ELF-1 (cell line): ENCODE data around the gene MZT2A.
"Not testable (repeated sequence)": the region's sequence is repeated elsewhere in the genome, so short reads cannot be mapped to it uniquely, and the experiment has no call there.

Experiments
- DNase-seq: peaks from one replicate; pipeline ENCODE4 v3.0.0-alpha.2; 2016; ENCODE audit warnings: low read depth, low spot score

MZT2A gene

DNA sequence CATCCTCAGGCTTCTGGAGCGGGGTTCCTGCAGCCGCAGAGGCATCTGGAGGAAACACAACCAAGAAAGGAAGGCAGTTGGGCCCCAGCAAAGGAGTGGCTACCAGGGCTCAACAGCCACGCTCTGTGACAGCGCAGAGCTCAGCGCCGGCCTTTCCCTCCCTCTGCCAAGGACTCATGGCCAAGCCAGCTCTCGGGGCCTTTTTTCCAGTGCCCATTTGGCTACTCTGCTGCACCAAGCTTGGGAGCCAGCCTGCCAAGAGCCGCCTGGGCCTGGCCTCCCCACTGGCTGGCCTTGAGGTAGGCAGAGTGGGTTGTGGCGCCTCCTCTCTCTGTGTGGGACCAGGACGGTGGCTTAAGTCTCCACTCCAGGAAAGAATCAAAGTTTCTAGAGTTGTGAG, 28.3 kb upstream of the MZT2A start:
- no peak for DNase-seq

DNA sequence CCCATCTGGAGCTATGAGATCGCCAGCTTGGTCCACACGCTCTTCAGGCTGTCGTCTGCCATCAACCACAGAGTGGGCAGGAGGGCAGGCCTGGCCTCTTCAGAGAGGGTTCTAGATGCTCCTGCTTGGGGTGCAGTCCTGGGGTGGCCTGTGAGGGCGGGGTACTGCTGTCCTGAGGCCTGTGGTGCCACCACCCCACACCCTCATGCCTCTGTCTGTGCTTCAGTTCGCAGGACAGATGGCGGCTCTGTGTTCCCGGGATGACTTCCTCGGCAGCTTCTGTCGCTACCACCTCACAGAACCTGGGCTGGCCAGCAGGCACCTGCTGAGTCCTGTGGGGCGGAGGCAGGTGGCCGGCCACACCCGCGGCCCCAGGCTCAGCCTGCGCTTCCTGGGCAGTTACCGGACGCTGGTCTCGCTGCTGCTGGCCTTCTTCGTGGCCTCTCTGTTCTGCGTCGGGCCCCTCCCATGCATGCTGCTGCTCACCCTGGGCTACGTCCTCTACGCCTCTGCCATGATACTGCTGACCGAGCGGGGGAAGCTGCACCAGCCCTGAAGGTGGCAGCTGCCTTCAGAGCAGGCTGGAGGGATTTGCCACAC, 27.8 kb upstream of the MZT2A start:
- not testable (repeated sequence) for DNase-seq

DNA sequence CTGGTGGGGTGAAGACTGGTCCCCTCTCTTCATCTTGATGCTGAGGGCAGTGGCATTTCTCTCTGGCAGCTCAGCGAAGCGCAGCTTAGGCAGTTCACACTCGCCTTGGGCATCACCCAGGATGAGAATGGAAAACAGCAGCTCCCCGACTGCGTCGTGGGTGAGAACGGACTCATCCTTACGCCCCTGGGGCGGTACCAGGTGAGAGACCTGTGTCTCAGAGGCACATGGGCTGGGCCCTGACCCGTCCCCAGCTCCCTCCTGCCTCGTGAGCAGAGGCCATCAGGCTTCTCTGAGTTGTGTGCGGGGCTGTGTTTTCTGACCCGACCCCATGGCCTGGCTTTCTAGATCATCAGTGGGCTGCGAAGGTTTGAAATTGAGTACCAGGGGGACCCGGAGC, 27.3 kb upstream of the MZT2A start:
- no peak for DNase-seq

DNA sequence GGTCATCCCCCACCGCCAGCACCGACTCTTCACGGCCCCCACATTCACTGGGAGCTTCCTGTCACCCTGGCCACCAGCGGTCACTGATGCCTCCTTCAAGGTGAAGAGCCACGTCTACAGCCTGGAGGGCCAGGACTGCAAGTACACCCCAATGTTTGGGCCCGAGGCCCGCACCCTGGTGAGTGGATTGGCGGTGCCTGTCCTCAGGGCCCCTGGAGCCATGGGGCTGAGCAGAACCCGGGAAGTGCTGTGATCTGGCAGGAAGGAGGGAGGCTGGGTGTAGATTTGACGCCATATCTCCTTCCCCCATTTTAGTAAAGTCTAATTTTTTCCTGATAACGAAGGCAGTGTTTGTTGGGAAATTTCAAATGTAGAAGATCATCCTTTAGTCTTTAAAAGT, 26.3 kb upstream of the MZT2A start:
- not testable (repeated sequence) for DNase-seq

DNA sequence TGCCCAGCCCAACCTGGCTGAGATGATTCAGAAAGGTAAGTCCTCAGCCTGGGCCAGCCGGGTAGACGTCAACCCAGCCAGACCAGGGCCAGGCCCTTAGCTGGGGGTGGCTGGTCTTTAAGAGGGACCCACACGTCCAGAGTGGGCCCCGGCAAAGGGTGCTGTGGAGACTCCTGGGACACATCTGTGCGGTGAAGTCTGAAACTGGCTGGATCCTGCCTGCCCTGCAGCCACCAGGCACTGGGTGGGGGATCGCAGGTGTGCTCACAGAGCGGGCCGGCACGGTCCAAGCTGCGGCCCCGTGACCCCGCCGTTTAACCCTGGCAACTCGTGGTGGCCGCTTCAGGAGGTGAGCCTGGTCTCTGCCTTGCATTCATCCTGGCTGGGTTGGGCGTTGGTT, 25.7 kb upstream of the MZT2A start:
- DNase-seq: not testable (repeated sequence)

DNA sequence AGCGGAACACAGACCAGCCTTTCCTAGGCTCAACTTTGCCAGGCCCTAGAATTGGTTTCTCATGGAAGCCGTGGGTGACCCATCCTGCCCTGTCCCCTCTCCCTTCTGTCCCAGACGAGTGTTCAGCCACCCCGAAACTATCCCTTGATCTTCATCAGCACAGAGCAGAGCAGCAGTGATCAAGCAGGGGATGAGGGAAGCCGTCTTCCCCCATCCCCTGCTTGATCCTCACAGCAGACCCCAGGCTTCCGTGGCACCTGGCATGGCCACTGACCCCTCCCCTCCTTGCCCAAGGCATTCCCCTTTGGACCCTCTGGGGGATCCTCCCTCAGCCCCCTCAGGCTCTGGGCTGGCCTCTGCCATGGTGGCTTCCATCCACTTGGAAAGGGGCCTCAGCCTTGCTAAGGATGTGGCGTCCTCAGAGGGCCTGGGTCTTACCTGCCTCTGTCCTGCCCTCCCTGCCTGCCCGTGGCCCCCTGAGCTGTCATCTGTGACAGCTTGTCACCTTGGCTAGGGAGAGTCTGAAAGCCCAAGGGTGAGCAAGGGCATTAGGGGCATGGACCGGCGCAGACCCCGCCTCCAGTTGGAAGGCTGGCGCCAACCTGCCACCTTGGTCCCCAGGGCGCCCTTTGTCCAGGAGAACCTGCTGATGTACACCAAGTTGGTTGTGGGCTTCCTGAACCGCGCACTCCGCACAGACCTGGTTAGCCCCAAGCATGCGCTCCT, 25.1 kb upstream of the MZT2A start:
- no peak for DNase-seq

DNA sequence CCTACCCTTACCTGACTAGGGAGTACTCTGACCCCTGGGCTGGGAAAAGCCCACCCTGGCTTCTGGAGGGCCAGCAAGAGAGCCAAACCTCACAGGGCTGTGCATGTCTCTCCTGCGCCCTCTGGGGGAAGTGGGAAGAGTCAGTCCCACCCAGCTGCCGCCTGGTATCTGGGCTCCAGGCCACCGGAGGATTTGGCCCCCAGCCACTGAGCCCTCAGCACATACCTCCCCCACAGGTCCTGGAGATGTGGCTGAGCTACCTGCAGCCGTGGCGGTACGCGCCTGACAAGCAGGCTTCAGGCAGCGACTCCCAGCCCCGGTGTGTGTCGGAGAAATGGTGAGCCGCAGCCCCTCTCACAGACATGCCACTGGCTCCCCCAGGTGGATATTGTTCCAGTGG, 24.4 kb upstream of the MZT2A start:
- peak; percentile 48 for DNase-seq

DNA sequence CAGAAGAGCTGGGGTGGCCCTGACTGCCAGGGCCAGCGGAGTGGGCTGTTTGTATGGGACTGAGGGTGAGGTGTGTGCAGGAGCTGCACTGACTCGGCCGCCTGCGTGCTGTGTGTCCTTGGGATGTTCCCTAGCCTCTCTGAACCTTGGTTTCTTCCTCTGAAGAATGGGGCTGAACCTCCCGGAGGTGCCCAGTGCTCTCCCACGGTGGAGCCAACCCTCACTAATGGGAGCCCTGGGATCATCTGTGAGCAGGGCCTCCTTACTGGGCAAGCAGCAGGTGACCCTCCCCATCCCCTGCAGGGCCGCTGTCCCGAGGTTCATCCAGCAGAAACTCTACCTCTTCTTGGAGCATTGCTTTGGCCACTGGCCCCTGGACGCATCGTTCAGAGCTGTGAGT, 23.8 kb upstream of the MZT2A start:
- no peak for DNase-seq

DNA sequence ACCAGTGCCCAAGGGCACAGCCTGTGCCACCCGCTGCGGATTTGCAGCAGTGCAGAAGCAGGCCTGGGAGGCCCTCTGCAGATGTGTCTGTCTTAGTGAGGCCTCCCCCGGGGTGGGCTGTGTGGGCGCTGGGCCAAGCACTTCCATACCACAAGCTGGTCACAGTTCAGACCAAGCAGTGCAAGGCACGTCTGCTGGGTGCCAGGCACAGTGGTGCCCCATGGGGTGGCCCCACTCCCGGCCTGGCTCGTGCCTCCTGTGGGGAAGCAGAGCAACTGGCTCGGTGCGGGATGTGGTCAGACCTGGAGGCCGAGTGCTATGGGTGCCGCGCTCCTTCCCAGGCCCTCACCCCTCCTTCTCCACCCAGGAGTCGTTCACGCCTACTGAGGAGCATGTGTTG, 23.0 kb upstream of the MZT2A start:
- DNase-seq: not testable (repeated sequence)

DNA sequence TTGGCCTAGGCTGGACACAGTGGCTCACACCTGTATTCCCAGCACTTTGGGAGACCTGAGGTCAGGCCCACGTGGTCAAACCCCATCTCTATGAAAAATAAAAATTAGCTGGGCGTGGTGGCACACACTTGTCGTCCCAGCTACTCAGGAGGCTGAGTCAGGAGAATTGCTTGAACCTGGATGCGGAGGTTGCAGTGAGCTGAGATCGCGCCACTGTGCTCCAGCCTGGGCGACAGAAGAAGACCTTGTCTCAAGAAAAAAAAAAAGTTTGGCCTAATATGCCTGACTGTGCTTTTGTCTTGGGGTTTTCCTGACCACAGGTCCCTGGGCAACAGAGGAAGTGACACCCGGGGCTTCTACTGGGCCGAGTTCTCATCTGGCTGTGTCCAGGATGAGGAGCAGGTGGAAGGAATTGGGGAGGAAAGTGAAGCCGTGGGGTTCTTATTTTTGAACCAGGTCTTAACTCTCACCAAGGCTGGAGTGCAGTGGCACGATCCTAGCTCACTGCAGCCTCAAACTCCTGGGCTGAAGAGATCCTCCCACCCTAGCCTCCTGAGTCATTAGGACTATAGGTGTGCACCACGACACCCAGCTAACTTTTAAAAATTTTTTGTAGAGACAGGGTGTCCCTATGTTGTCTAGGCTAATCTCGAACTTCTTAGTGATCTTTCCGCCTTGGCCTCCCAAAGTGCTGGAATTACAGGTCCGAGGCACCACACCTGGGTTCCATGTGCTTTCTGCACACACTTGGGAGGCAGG, 22.4 kb upstream of the MZT2A start:
- DNase-seq: not testable (repeated sequence)

DNA sequence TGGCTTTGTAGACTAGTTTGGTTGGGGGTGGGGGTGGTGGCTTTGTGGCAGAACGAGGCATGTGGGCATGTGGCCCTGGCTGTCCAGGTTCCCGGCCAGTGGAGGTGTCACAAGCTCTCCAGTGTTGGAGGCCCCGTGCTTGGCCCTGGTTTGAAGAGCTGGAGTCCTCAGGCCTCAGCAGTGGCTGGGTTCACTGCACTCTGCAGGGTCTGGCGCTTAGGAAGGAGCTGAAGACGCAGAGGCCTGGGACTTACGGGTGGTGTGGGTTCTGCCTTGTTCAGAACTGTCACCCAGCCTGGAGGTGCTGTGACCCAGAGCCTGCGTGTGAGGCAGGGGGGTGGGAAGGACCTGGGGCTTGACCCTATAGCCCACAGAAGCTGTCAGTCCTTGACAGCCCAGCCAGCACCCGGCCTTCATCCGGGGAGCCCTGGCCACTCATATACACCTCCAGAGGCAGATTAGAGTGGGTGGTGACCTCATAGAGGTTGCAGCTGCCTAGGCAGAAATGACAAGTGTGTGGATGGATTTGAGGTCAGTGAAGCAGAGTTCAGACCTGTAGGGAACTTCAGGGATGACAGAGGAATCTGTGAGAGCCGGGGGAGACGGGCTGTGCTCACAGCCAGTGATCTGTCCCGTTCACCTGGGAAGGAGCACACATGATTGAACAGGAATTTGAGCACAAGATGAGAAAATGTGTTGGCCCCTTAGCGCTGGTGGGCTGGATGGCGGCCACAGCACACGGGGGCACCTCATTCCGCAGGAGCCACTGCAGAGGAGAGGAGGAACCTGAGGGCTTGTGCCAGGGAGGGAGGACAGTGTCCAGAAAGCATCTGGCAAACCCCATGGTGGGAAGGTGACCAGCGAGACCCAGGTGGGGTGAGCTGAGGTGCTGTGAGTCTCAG, 20.0 kb upstream of the MZT2A start:
- not testable (repeated sequence) for DNase-seq

DNA sequence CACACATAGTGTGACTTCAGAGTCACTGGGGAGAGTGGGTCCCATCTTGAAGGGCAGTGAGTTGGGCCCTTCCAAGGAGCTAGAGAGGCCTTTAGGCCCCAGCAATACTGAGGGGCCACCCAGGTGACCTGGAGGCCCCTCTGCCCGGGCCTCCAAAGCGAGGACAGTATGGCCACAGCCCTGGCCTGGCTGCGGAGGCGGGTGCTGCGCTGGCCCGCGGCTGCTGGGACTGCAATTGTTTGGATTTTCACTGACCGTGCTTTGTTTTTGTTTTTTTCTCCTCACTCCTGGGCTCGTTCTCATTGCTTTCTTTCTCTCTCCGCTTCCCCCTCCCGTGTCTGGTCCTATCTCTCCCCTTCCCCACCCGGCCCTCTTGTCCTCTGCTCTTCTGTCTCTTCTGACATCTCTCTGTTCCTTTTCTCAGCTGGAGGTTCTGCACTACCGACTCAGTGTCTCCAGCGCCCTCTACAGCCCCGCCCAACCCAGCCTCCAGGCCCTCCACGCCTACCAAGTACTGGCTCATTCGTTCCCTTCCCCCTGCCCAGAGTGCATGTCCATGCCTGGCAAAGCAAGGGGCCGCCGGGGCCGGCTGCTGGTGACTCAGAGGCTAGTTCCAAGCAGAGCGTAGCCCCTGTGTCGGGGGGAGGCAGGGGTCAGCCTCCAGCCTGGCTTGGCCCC, 19.2 kb upstream of the MZT2A start:
- DNase-seq: peak; percentile 82

DNA sequence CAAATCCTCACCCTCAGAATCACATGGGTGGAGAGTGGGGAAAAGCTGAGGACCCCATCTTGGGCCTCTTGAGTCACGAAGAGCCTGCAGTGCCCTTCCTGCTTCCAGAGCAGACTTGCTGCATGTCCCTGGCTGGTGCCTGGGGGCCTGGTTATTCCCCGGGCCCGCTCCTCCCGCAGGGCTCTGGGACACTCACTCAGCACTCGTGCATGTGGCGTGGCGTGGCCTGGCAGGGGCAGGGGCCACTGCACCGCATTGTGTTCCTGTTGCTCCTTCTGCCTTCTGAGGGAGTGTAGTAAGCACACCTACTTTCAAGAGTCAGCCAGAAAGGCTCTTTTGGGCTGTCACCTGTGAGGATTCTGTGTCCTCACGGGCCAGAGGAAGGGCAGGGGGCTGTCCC, 17.4 kb upstream of the MZT2A start:
- no peak for DNase-seq

DNA sequence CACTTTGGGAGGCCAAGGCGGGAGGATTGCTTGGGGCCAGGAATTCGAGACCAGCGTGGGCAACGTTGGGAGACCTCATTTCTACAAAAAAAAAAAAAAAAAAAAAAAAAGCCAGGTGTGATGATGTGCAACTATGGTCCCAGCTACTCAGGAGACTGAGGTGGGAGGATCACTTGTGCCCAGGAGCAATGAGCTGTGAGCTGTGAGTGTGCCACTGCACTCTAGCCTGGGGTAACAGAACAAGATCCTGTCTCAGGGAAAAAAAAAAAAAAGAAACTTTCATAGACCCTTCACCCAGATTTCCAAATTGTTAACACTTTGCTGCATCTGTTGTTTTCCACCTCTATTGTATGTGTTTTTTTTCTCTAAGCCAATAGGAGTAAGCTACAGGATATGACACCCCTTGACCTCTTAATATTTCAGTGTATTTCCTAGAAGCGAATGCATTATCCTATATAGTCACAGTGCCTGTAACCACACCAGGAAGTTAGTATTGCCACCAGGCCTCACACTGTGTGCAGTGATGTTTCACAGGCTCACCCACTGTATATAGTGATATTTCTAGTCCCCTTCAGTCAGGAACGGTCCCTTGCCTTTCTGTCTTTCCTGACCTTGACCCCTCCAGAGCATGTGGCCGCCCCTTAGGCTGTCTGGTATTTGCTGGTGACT, 12.0 kb upstream of the MZT2A start:
- not testable (repeated sequence) for DNase-seq

DNA sequence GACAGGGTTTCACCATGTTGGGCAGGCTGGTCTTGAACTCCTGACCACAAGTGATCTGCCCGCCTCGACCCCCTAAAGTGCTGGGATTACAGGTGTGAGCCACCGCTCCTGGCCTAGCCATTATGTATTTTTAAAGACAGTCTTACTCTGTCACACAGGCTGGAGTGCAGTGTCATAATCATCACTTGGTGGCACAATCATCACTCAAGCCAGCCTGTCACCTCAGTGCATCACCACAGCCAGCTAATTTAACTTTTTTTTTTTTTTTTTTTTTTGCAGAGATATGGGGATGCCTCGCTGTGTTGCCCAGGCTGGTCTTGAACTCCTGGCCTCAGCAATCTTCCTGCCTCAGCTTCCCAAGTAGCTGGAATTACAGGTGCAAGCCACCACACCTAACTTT, 11.4 kb upstream of the MZT2A start:
- DNase-seq: not testable (repeated sequence)

DNA sequence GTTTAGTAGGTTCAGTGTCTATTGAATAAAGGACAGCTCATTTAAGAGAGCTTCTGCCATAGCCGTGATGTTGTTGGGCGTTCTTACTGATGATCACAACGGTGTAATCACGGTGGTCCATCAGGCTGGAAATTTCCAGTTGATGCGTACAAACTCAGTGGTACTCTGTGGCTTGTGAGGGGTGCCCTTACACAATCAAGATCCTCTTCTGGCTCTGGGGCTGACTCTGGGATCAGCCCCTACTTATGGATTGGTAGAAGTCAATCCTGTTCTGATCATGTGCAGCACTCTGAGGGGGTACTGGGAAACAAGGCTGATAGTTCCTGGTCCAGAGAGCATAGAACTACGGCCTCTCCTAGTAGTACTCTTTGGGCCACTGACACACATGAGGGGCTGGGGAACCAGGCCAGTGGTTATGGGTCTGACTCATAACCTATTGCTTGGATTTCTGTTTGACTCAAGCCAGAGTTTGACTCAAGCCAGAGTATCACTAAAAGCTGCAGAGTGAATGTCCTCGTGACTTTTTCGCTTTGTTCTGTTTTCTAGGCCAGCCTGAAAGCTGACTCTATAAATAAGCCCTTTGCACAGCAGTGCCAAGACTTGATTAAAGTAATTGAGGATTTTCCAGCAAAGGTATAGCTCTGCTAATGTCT, 6.2 kb upstream of the MZT2A start:
- not testable (repeated sequence) for DNase-seq

DNA sequence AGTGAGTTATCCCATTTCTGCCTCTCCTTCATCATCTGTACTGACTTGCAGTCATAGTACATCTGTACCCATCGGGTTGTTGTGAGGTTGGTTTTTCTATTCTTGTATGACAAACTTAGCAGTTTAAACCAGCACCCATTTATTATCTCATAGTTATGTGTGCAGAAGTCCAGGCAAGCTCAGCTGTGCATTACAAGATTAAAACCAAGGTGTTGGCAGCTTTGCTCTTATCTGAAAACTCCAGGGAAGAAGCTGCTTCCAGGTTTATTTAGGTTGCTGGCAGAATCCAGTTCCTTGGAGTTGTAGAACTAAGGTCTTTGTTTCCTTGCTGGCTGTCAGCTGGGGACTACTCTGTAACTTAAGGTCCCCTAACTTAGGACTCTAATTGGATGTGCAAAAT, 3.3 kb upstream of the MZT2A start:
- DNase-seq: not testable (repeated sequence)

DNA sequence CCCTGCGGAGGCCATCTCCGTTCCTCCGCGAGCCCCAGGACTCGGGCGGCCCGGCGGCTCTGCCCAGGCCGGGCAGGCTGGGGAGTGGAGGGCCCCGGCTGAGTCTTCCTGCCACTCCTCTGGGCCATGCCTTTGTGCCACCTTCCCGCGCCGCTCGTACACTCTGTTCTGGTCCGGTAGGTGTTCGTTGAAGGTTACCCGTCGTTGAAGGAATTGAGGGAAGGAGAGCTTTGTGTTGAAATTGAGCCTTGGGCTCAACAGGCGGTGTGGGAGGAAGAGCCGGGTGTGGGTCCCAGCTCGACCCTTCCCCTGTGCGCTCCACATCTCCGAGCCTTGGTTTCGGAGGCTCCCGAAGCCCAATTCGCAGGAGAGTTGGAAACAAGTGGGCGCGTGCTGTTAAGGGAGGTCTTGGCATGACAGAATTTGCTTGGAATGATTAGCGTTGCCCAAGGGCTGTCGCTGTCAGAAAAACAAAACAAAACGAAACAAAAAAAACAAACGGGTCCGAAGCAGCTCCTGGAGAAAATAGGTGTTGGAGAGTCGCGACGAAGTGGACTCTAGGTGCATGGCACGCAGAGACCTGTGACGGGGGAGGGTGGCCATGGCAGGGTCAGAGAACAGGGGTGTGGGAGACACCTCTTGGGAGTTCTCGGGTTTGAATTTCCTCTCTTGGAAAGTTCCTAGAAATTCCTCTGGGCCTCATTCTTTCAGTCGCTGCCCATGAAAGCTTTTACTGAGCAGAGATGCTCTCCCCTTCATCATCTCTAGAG, 1.2 kb upstream of the MZT2A start:
- DNase-seq: peak; percentile 41
